Naive thymus-derived CD4-positive, alpha-beta T cell (primary cell): Measurements from ENCODE around the gene FANCE. TPM values are rescaled to one million over a fixed set of nuclear protein-coding genes. Genes with fewer than 3 reads are reported as not detected.

ENCODE experiments used
- ATAC-seq: fragments of 150-1000 bp; cut with Tn5 transposase; 2 replicates; pipeline ENCODE4 v1.10.0; 2021; ENCODE audit warnings: mild to moderate bottlenecking, moderate library complexity
- CTCF ChIA-PET: fragments of 350-600 bp; sonication (Branson Sonifier 250); formaldehyde crosslinking; loops from one replicate; lab custom pipeline; 2021; ENCODE audit warnings: antibody characterized with exemption; lab: Charles Lee
- POLR2A ChIA-PET: fragments of 350-600 bp; sonication (Branson Sonifier 250); formaldehyde crosslinking; loops from one replicate; lab custom pipeline; 2021; ENCODE audit warnings: antibody characterized with exemption, inconsistent platforms; lab: Charles Lee
- DNase-seq, 9 donors: peaks; one replicate each; pipeline versions ENCODE4 v3.0.0 to v3.0.0-alpha.2; 2020 to 2022; ENCODE audit warnings: mixed read lengths in 1 of 9
- H3K27ac ChIP-seq: one replicate; pipeline ENCODE4 v1.7.0; 2013; ENCODE audit warnings: mild to moderate bottlenecking, low read depth, low read length, moderate library complexity
- H3K27me3 ChIP-seq, 2 donors: one replicate each; pipeline ENCODE4 v1.7.0; 2013; ENCODE audit warnings: low read length in 2 of 2, mild to moderate bottlenecking in 2 of 2, moderate library complexity in 2 of 2; ENCODE audit not compliant: control insufficient read depth in 2 of 2, insufficient read depth in 2 of 2
- H3K36me3 ChIP-seq, 3 experiments: 1 replicate in 2 of 3; 2 replicates in 1 of 3; pipeline ENCODE4 v1.7.0; 2013; ENCODE audit warnings: low read length in 3 of 3, mild to moderate bottlenecking in 3 of 3, moderate library complexity in 1 of 3; ENCODE audit not compliant: insufficient read depth in 3 of 3, control insufficient read depth in 2 of 3
- H3K4me1 ChIP-seq, 2 donors: one replicate each; pipeline ENCODE4 v1.7.0; 2013; ENCODE audit warnings: low read length in 2 of 2, mild to moderate bottlenecking in 2 of 2, moderate library complexity in 1 of 2; ENCODE audit not compliant: control insufficient read depth in 2 of 2, insufficient read depth in 2 of 2
- H3K4me3 ChIP-seq: 2 replicates; pipeline ENCODE4 v1.7.0; 2013; ENCODE audit warnings: mild to moderate bottlenecking, low read length
- H3K9me3 ChIP-seq, 3 experiments: 1 replicate in 2 of 3; 2 replicates in 1 of 3; pipeline ENCODE4 v1.7.0; 2013; ENCODE audit warnings: low read length in 3 of 3; ENCODE audit not compliant: control insufficient read depth in 2 of 3
- H3K27ac Mint-ChIP-seq, 9 donors: one replicate each; pipeline ENCODE4 v1.8.0; 2020 to 2022; ENCODE audit warnings: mixed read lengths in 9 of 9, mild to moderate bottlenecking in 8 of 9, moderate library complexity in 5 of 9, inconsistent platforms in 2 of 9
- H3K27me3 Mint-ChIP-seq, 5 donors: one replicate each; pipeline ENCODE4 v1.8.0; 2021 to 2022; ENCODE audit warnings: mixed read lengths in 5 of 5, mild to moderate bottlenecking in 1 of 5
- H3K36me3 Mint-ChIP-seq, 5 donors: one replicate each; pipeline ENCODE4 v1.8.0; 2020 to 2022; ENCODE audit warnings: mixed read lengths in 5 of 5, mild to moderate bottlenecking in 3 of 5, inconsistent platforms in 1 of 5
- H3K4me1 Mint-ChIP-seq, 7 donors: one replicate each; pipeline ENCODE4 v1.8.0; 2020 to 2022; ENCODE audit warnings: mixed read lengths in 7 of 7, mild to moderate bottlenecking in 3 of 7, inconsistent platforms in 1 of 7
- H3K4me3 Mint-ChIP-seq, 10 donors: one replicate each; pipeline ENCODE4 v1.8.0; 2020 to 2022; ENCODE audit warnings: mild to moderate bottlenecking in 10 of 10, mixed read lengths in 10 of 10, moderate library complexity in 6 of 10, inconsistent platforms in 2 of 10
- H3K9me3 Mint-ChIP-seq, 11 donors: one replicate each; pipeline ENCODE4 v1.8.0; 2020 to 2022; ENCODE audit warnings: mixed read lengths in 11 of 11, mild to moderate bottlenecking in 4 of 11, inconsistent platforms in 1 of 11, moderate library complexity in 1 of 11
- intact Hi-C, 2 donors: fragments of 100-400 bp; cut with micrococcal nuclease; formaldehyde crosslinking; loops; one replicate each; pipeline ENCODE4 v1.15.1; 2023
- polyA plus RNA-seq, 2 donors: library from polyadenylated mRNA; unstranded; fragments of 300-500 nt; fragmentation: Illumina TruSeq; gene quantifications; one replicate each; pipeline ENCODE4 v1.2.3, GENCODE V29; 2021
- total RNA-seq, 6 experiments: library from RNA in 5 of 6; stranded (reverse) in 5 of 6; gene quantifications; 1 replicate in 5 of 6; 2 replicates in 1 of 6; pipeline ENCODE4 v1.2.3 and lab custom pipeline; 2021 to 2026

FANCE gene
- total and polyA plus RNA-seq, 7 experiments from 2014 or later = 3.1 to 12.0 (median 6.4) TPM

- Mint-ChIP-seq H3K4me1 (peaks cover 4 to 34% (median 14%) of the 10 kb centered on the region in 7 donors), H3K4me3 (no peak overlapping the region), H3K27ac (no peak overlapping the region), H3K36me3 (peaks cover 0 to 9% (median 3%) of the 10 kb centered on the region in 5 donors), H3K27me3 (no peaks in the 10 kb centered on the region), H3K9me3 (no peaks in the 10 kb centered on the region)
- ChIA-PET POLR2A (interaction anchor here (0.9 kb wide), 1 partner anchor 130 kb away, joined by 3 read pairs; no protein-coding TSS in a partner anchor), CTCF (no interaction called here)
- Histone ChIP-seq H3K27me3 (no peaks in the 10 kb centered on the region), H3K9me3 (no peaks in the 10 kb centered on the region), H3K27ac (no peak overlapping the region), H3K36me3 (peaks cover 5 to 20% (median 19%) of the 10 kb centered on the region in 3 experiments), H3K4me1 (peaks cover 0 to 13% of the 10 kb centered on the region in 2 donors), H3K4me3 (no peak overlapping the region)
- intact Hi-C loops = no loop called here
- DNase-seq (no peak), ATAC-seq (no peak)
Measured at GRCh38 chr6:35475573-35475972, 23.4 kb downstream of the FANCE start.

- POLR2A ChIA-PET = interaction anchor here (0.9 kb wide), 1 partner anchor 131 kb away, joined by 3 read pairs; no protein-coding TSS in a partner anchor
- H3K4me3 ChIP-seq = no peak overlapping the region
- H3K27ac Mint-ChIP-seq = no peak overlapping the region
- H3K4me3 Mint-ChIP-seq = no peak overlapping the region
- no peaks in the 10 kb centered on the region for H3K9me3 Mint-ChIP-seq
- intact Hi-C loops = no loop called here
- no peak for ATAC-seq
- H3K36me3 ChIP-seq = peaks cover 5 to 16% (median 16%) of the 10 kb centered on the region in 3 experiments
- peaks cover 0 to 1% (median 0%) of the 10 kb centered on the region in 5 donors for H3K27me3 Mint-ChIP-seq
- H3K36me3 Mint-ChIP-seq = peaks cover 0 to 5% (median 0%) of the 10 kb centered on the region in 5 donors
- H3K27me3 ChIP-seq = no peaks in the 10 kb centered on the region
- H3K9me3 ChIP-seq = no peaks in the 10 kb centered on the region
- H3K27ac ChIP-seq = no peak overlapping the region
- CTCF ChIA-PET = interaction anchor here (1.1 kb wide), 1 partner anchor 261 kb away, joined by 3 read pairs; no protein-coding TSS in a partner anchor
- DNase-seq = no peak
- peaks cover 0 to 9% of the 10 kb centered on the region in 2 donors for H3K4me1 ChIP-seq
- H3K4me1 Mint-ChIP-seq = peaks cover 0 to 30% (median 10%) of the 10 kb centered on the region in 7 donors
Measured at GRCh38 chr6:35476004-35476403, 23.9 kb downstream of the FANCE start.

DNA sequence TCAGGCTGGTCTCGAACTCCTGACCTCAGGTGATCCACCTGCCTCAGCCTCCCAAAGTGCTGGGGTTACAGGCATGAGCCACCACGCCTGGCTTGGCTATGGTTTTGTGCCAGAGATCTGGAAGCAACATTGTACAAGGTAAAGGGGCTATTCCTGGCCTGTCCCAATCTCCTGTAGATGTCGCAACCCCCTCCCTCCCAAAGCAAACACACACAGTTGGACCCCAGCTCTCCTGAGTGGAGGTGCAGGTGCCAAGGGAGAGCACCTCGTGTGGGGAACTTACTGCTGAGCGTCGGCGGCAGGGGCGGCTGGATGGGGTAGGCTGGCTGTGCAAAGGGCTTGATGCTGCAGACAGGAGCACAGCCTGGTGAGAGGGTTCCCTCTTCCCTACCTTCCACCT lies 24.9 kb downstream of the FANCE start:
- peaks cover 0 to 20% (median 5%) of the 10 kb centered on the region in 7 donors for H3K4me1 Mint-ChIP-seq
- CTCF ChIA-PET = interaction anchor here (0.6 to 1.1 kb wide), 2 partner anchors 260 to 1610 kb away, joined by 3 read pairs; no protein-coding TSS in a partner anchor
- ATAC-seq = no peak
- POLR2A ChIA-PET = interaction anchor here (1.5 kb wide), 1 partner anchor 9 kb away, joined by 7 read pairs; the partner anchor contains the start of gene RPL10A
- no peaks in the 10 kb centered on the region for H3K9me3 Mint-ChIP-seq
- H3K4me3 Mint-ChIP-seq = no peak overlapping the region
- DNase-seq = no peak
- Histone ChIP-seq H3K9me3 (no peaks in the 10 kb centered on the region), H3K27me3 (no peaks in the 10 kb centered on the region), H3K27ac (no peak overlapping the region), H3K4me1 (no peaks in the 10 kb centered on the region), H3K36me3 (peaks cover 5 to 12% (median 12%) of the 10 kb centered on the region in 3 experiments), H3K4me3 (no peak overlapping the region)
- H3K27ac Mint-ChIP-seq = no peak overlapping the region
- peaks cover 0 to 2% (median 0%) of the 10 kb centered on the region in 5 donors for H3K27me3 Mint-ChIP-seq
- intact Hi-C loops = no loop called here
- peaks cover 0 to 4% (median 0%) of the 10 kb centered on the region in 5 donors for H3K36me3 Mint-ChIP-seq

- Mint-ChIP-seq H3K4me3 (no peak overlapping the region), H3K9me3 (no peaks in the 10 kb centered on the region), H3K27me3 (peaks cover 0 to 2% (median 0%) of the 10 kb centered on the region in 5 donors), H3K36me3 (no peaks in the 10 kb centered on the region), H3K4me1 (peaks cover 0 to 15% (median 0%) of the 10 kb centered on the region in 7 donors), H3K27ac (peak overlapping the region in 1 of 9 donors; percentile 36)
- H3K36me3 ChIP-seq = peaks cover 5 to 6% (median 6%) of the 10 kb centered on the region in 3 experiments
- no peaks in the 10 kb centered on the region for H3K27me3 ChIP-seq
- DNase-seq (no peak), ATAC-seq (no peak)
- intact Hi-C loops = no loop called here
- H3K9me3 ChIP-seq = no peaks in the 10 kb centered on the region
- CTCF ChIA-PET = no interaction called here
- H3K4me1 ChIP-seq = no peaks in the 10 kb centered on the region
- POLR2A ChIA-PET = interaction anchor here (0.6 to 1.5 kb wide), 4 partner anchors 10 to 150 kb away, joined by 3 to 7 read pairs (median 3); partner anchors contain the start of gene RPL10A
- no peak overlapping the region for H3K27ac ChIP-seq
- no peak overlapping the region for H3K4me3 ChIP-seq
Measured at GRCh38 chr6:35477551-35478179, 25.5 kb downstream of the FANCE start.

GRCh38 chr6:35478259-35478658 lies 26.1 kb downstream of the FANCE start:
- POLR2A ChIA-PET = interaction anchor here (1.5 kb wide), 1 partner anchor 10 kb away, joined by 7 read pairs; the partner anchor contains the start of gene RPL10A
- DNase-seq = no peak

DNA sequence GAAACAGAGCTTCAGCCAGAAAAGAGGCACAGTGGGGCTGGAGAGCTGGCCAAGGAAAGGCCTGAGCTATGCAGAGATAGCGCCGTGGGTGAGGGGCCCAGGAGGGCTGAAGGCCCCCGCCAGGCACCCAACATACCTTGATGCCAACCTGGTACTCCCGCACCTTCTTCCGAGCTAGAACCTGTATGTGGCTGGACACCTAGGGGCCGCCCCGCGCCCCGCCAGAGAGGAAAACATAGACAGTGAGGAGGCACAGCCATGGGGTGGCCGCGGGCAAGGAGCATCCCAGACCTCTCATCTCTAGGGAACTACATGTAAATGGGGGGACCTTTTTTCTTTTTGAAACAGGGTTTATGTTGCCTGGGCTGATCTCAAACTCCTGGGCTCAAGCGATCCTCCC lies 28.0 kb downstream of the FANCE start:
- Mint-ChIP-seq H3K4me1 (peaks cover 0 to 4% (median 0%) of the 10 kb centered on the region in 7 donors), H3K27me3 (peaks cover 0 to 2% (median 0%) of the 10 kb centered on the region in 5 donors), H3K27ac (no peak overlapping the region), H3K4me3 (no peak overlapping the region), H3K36me3 (no peaks in the 10 kb centered on the region), H3K9me3 (no peaks in the 10 kb centered on the region)
- Histone ChIP-seq H3K9me3 (no peaks in the 10 kb centered on the region), H3K36me3 (no peaks in the 10 kb centered on the region), H3K27me3 (no peaks in the 10 kb centered on the region), H3K4me3 (no peak overlapping the region), H3K4me1 (no peaks in the 10 kb centered on the region), H3K27ac (no peak overlapping the region)
- DNase-seq (no peak), ATAC-seq (no peak)
- POLR2A ChIA-PET = interaction anchor here (1.3 kb wide), 1 partner anchor 12 kb away, joined by 4 read pairs; the partner anchor contains the start of gene RPL10A
- intact Hi-C loops = no loop called here
- CTCF ChIA-PET = interaction anchor here (1.5 kb wide), 1 partner anchor 183 kb away, joined by 4 read pairs; no protein-coding TSS in a partner anchor

More at GRCh38 chr6:35478259-35478658, 26.1 kb downstream of the FANCE start:
- Histone ChIP-seq H3K27ac (no peak overlapping the region), H3K9me3 (no peaks in the 10 kb centered on the region), H3K4me1 (no peaks in the 10 kb centered on the region), H3K27me3 (no peaks in the 10 kb centered on the region), H3K4me3 (no peak overlapping the region), H3K36me3 (peaks cover under 1 to 2% (median under 1%) of the 10 kb centered on the region in 3 experiments)
- peaks cover 0 to 2% (median 0%) of the 10 kb centered on the region in 5 donors for H3K27me3 Mint-ChIP-seq
- no peaks in the 10 kb centered on the region for H3K36me3 Mint-ChIP-seq
- intact Hi-C loops = no loop called here
- H3K4me3 Mint-ChIP-seq = no peak overlapping the region
- CTCF ChIA-PET = no interaction called here
- H3K4me1 Mint-ChIP-seq = peaks cover 0 to 10% (median 0%) of the 10 kb centered on the region in 7 donors
- H3K27ac Mint-ChIP-seq = no peak overlapping the region
- ATAC-seq = no peak
- no peaks in the 10 kb centered on the region for H3K9me3 Mint-ChIP-seq
